Skeletal muscle tissue (tissue), 4 donors: Measurements from ENCODE around the gene OR2D2. TPM values are rescaled to one million over a fixed set of nuclear protein-coding genes. Genes with fewer than 3 reads are reported as not detected.

Experiments
- H3K27ac ChIP-seq: one replicate; pipeline ENCODE4 v1.7.0; 2013; ENCODE audit warnings: mild to moderate bottlenecking, low read depth, low read length, inconsistent platforms
- H3K27me3 ChIP-seq, 3 donors: one replicate each; pipeline ENCODE4 v1.7.0; 2013; ENCODE audit warnings: low read length in 3 of 3; ENCODE audit not compliant: control insufficient read depth in 3 of 3, insufficient read depth in 3 of 3
- H3K36me3 ChIP-seq, 3 donors: one replicate each; pipeline ENCODE4 v1.7.0; 2013; ENCODE audit warnings: low read length in 3 of 3; ENCODE audit not compliant: control insufficient read depth in 3 of 3, insufficient read depth in 3 of 3
- H3K4me1 ChIP-seq, 3 donors: one replicate each; pipeline ENCODE4 v1.7.0; 2013; ENCODE audit warnings: low read length in 3 of 3, mild to moderate bottlenecking in 3 of 3; ENCODE audit not compliant: control insufficient read depth in 3 of 3, insufficient read depth in 3 of 3
- H3K4me3 ChIP-seq, 3 donors: one replicate each; pipeline ENCODE4 v1.7.0; 2013; ENCODE audit warnings: low read length in 3 of 3
- H3K9ac ChIP-seq, 3 donors: one replicate each; pipeline ENCODE4 v1.7.0; 2013; ENCODE audit warnings: low read length in 3 of 3, mild to moderate bottlenecking in 3 of 3, moderate library complexity in 2 of 3, low read depth in 1 of 3
- H3K9me3 ChIP-seq, 3 donors: one replicate each; pipeline ENCODE4 v1.7.0; 2013; ENCODE audit warnings: low read length in 3 of 3; ENCODE audit not compliant: control insufficient read depth in 3 of 3
- total RNA-seq: library from RNA; depleted of rRNA; stranded (reverse); fragments of >200 nt; gene quantifications from one replicate; pipeline ENCODE4 v1.2.3, GENCODE V29; 2014
- donor health status: Osteomylitis.

OR2D2 gene, protein sequence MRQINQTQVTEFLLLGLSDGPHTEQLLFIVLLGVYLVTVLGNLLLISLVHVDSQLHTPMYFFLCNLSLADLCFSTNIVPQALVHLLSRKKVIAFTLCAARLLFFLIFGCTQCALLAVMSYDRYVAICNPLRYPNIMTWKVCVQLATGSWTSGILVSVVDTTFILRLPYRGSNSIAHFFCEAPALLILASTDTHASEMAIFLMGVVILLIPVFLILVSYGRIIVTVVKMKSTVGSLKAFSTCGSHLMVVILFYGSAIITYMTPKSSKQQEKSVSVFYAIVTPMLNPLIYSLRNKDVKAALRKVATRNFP
- not detected for total RNA-seq

DNA sequence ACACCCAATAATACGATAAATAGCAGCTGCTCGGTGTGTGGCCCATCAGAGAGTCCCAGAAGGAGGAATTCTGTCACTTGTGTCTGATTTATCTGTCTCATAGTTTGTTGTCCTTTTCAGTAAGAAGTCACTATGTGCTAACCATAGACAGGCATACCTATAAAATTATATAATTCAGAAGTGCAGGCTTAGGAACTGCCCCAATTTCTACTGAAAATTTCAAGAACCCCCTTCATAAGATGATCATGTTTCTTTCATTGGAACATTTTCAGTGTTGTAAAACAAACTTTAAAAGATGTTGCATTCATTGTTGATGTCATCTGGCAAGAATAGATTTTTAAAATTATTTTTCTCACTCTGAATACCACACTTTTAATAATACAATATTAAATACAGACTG, at the start of gene OR2D2:
OR2D2 (minus strand) TSS at position 101 of the 400 bp plus-strand sequence; CDS start at position 101, 0 bp downstream.
- H3K9me3 ChIP-seq = no peaks in the 10 kb centered on the region
- H3K4me3 ChIP-seq = no peak within 1 kb of the TSS
- H3K36me3 ChIP-seq = no peaks in the 10 kb centered on the region
- H3K27ac ChIP-seq = no peak within 1 kb of the TSS
- H3K4me1 ChIP-seq = no peaks in the 10 kb centered on the region
- no peak within 1 kb of the TSS for H3K9ac ChIP-seq
- no peaks in the 10 kb centered on the region for H3K27me3 ChIP-seq

DNA sequence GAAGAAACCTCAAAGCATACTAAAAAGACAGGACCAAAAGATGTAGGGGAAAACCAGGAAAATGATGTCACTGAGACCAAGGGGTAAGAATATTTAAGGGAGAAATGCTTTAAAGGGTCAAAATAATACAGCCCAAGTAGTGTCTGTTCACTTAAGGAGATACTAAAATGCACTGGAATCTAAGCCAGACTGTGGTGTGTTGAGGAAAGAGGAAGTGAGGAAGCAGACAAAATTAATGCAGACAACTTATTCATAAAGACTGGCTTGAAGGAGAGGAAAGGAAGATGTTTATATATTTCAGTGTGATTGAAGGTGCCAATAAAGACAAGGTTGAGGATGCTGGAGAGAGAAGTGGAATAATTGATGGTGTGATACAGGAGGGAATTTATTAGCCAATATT, 49.7 kb upstream of the OR2D2 start:
- Histone ChIP-seq H3K36me3 (no peaks in the 10 kb centered on the region), H3K9me3 (no peaks in the 10 kb centered on the region), H3K9ac (no peak overlapping the region), H3K4me3 (no peak overlapping the region), H3K27ac (no peak overlapping the region), H3K4me1 (no peaks in the 10 kb centered on the region), H3K27me3 (no peaks in the 10 kb centered on the region)

DNA sequence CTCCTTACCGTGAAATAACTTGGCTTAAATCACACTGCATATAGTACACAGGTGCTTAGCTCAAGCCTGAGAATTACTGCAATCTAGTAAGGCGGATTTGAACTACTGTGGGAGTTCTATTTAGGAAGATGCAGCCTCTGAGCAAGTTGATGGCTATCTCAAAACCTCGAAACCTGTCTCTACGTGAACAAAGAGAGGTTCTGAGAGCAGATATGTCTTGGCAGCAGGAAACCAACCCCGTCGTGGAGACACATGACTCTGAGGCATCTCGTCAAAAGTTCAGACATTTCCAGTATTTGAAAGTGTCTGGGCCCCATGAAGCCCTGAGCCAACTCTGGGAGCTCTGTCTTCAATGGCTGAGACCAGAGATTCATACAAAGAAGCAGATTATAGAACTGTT, 39.8 kb upstream of the OR2D2 start:
- H3K9ac ChIP-seq = no peak overlapping the region
- H3K27me3 ChIP-seq = peaks cover 0 to 5% (median 0%) of the 10 kb centered on the region in 3 donors
- H3K4me3 ChIP-seq = no peak overlapping the region
- H3K36me3 ChIP-seq = no peaks in the 10 kb centered on the region
- H3K27ac ChIP-seq = no peak overlapping the region
- no peaks in the 10 kb centered on the region for H3K9me3 ChIP-seq
- H3K4me1 ChIP-seq = peaks cover 3 to 5% (median 3%) of the 10 kb centered on the region in 3 donors

DNA sequence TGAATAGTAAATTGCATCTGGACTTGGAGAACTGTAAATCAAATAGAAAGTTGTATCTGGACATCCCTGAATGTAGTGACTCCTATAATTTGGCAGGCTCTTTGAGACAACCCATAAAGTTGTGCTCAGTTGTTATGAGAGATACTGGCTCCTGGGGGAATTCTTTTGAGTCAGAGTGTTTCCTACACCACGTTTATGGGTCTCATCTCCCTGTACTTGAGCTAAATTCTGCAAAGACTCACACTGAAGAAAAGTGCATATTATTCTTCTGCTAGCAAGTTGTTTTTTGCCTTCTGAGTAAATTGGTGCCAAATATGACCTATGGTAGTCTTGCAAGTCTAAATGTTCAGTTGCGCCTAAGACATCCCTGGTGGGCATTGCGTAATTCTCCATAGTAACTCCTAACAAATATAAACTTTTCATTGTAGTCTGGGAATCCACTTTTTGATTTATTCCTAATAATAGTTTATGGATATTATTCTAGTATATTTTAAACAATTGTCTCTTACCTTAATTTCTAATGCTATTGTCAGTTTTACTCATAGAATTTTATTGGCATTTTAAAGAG, 38.9 kb upstream of the OR2D2 start:
- H3K9me3 ChIP-seq = no peaks in the 10 kb centered on the region
- H3K27me3 ChIP-seq = peaks cover 0 to 5% (median 0%) of the 10 kb centered on the region in 3 donors
- peaks cover 5 to 14% (median 7%) of the 10 kb centered on the region in 3 donors for H3K4me1 ChIP-seq
- H3K4me3 ChIP-seq = no peak overlapping the region
- no peak overlapping the region for H3K27ac ChIP-seq
- no peak overlapping the region for H3K9ac ChIP-seq
- no peaks in the 10 kb centered on the region for H3K36me3 ChIP-seq

DNA sequence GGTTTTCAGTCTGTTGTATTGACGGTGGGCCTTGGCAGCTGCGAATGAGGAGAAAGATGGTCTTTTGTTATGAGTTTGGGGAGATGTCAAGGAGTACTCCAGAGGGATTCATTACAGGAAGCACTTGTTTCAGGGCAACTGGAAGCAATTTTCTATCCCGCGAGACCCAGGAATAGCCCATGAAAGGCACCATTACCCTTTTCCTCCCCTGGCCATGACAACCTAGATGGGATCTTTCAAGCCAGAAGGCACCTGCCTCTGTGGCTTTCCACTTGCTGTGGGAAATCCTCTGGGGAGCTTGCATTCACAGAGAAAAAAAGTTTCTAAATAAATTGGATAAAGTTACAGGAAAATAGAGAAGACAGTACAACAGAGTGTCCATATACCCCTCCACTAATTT, 36.6 kb upstream of the OR2D2 start:
- Histone ChIP-seq H3K9ac (no peak overlapping the region), H3K4me3 (no peak overlapping the region), H3K4me1 (peaks cover 5 to 15% (median 7%) of the 10 kb centered on the region in 3 donors)

DNA sequence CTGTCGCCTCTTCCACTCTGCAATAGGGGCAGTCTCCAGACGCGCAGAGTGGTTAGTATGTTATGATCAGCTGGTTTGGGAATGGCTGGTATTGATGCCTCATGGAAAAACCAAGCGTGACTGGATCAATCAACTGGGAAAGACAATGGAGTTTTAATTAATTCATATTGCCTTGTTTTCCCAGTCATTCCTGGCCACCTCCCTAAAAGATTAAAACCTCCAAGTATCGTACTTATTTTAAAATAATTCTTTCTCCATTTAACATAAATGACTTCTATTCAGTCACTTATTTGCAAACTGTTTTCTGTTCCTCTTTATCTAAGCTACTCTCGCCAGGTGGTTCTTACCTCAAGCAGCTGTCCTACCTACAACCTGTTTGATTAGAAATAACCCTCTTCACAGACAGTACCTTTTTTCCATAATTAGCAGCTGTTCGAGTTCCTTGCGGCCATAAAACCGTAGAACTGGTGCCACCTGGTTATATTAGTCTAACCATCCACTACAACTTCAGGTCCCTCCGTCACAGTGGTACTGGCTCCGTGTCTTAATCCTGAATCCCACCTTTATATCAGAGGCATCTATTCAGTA, 34.8 kb upstream of the OR2D2 start:
- peak overlapping the region; percentile 72 to 81 (median 76) for H3K4me3 ChIP-seq
- H3K36me3 ChIP-seq = no peaks in the 10 kb centered on the region
- H3K9ac ChIP-seq = peak overlapping the region in 2 of 3 donors; percentile 45 to 73

More for the DNA sequence above, 36.6 kb upstream of the OR2D2 start:
- Histone ChIP-seq H3K27ac (no peak overlapping the region), H3K36me3 (no peaks in the 10 kb centered on the region), H3K9me3 (no peaks in the 10 kb centered on the region), H3K27me3 (peaks cover 0 to 5% (median 2%) of the 10 kb centered on the region in 3 donors)

DNA sequence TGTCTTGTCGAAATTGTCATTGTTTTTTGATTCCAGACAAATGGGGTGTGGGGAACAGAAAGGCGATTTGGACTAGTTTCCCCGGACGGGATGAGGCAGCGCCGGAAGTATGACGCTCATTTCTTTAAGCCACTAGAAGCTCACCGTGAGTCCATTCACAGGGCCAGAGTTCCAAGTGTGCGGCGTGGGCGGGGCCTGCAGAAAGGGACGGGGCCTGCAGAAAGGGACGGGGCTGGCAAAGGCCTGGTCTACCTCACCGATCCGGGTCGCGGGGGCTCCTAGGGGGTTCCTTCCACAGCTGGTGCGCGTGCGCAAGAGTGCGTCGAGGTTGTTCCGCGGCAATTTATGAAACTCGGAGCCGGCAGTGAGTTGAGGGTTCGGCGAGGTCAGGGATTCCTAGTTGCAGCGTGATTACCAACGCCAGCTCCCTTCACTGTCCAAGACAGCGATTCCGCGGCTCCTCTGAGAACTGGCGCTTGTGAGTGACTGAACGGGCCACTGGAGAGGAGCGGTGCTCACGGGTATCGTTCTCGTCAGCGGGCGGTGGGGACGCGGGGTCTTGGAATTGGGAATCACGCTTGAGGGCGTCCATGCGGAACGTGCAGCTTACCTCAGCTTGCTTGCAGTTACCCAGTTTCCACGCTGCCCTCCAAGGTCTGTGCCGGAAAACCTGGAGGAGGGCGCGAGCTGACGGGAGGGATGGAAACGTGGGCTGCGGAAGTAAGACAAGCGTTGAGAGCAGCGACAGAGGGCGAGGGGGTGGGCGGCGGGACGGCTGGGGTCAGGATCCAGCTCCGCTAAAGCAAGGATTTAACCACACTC, 34.1 kb upstream of the OR2D2 start, which contains the start of gene ZNF215:
ZNF215 (plus strand) TSS at position 219 of the 822 bp plus-strand sequence. CDS start 5,847 bp downstream, outside the sequence.
- Histone ChIP-seq H3K27ac (peak within 1 kb of the TSS; percentile 33), H3K4me3 (peak within 1 kb of the TSS; percentile 72 to 81 (median 76)), H3K27me3 (peaks cover 0 to 5% (median 2%) of the 10 kb centered on the region in 3 donors), H3K9ac (peak within 1 kb of the TSS; percentile 45 to 73 (median 71)), H3K9me3 (no peaks in the 10 kb centered on the region), H3K36me3 (no peaks in the 10 kb centered on the region), H3K4me1 (peaks cover 5 to 15% (median 7%) of the 10 kb centered on the region in 3 donors)

More for the DNA sequence above, 34.8 kb upstream of the OR2D2 start:
- Histone ChIP-seq H3K4me1 (peaks cover 5 to 15% (median 7%) of the 10 kb centered on the region in 3 donors), H3K27me3 (peaks cover 0 to 5% (median 2%) of the 10 kb centered on the region in 3 donors), H3K27ac (peak overlapping the region; percentile 33), H3K9me3 (no peaks in the 10 kb centered on the region)

DNA sequence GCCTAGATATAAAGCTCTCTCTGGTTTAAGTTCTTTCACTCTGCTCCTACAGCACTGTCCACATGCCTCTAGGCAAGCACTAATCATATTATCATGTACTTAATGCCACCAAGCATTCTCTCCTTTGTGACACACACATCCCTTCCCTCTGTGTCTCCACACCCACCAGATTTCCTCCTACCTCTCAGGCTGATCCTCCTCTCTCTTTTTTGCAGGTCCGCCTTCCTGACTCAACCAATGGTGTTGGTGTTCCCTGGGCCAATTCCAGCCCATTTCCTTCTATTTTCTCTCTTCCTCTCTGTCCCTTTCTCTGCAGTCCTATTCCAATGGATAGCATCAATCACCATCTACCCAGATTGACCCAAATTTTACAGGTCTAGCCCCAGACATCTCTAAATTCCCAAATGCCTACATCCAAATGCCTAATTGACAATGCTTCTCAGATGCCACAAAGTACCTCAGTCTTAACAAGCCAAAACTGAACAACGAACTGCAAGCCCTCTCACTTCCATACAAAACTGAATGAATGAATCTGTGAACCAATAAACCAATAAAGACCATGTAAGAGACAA, 33.4 kb upstream of the OR2D2 start:
- H3K27ac ChIP-seq = no peak overlapping the region
- H3K4me3 ChIP-seq = peak overlapping the region; percentile 72 to 81 (median 76)
- H3K9me3 ChIP-seq = no peaks in the 10 kb centered on the region
- H3K4me1 ChIP-seq = peaks cover 5 to 15% (median 7%) of the 10 kb centered on the region in 3 donors
- H3K36me3 ChIP-seq = no peaks in the 10 kb centered on the region
- H3K27me3 ChIP-seq = peaks cover 0 to 5% (median 2%) of the 10 kb centered on the region in 3 donors
- no peak overlapping the region for H3K9ac ChIP-seq

DNA sequence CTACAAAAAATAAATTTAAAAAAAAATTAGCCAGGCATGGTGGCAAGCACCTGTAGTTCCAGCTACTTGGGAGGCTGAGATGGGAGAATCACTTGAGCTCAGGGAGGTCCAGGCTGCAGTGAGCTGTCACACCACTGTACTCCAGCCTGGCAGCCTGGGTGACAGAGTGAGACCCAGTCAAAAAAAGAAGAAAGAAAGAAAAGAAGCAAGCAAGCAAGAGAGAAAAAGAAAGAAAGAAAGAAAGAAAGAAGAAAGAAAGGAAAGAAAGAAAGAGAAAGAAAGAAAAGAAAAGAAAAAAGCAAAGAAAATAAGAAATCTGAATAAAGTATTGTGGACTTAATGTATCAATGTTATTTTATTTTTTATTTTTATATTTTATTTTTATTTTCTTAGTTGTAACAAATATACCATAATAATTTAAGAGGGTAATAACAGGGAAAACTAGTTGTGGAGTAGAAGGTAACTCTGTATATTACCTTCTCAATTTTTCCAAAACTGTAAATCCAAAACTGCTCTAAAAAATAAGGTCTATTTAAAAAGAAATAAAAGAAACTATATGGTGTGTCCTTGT, 32.8 kb upstream of the OR2D2 start:
- Histone ChIP-seq H3K27ac (no peak overlapping the region), H3K36me3 (no peaks in the 10 kb centered on the region), H3K27me3 (peaks cover 0 to 5% (median 2%) of the 10 kb centered on the region in 3 donors), H3K9ac (no peak overlapping the region), H3K4me3 (no peak overlapping the region), H3K4me1 (peaks cover 5 to 15% (median 7%) of the 10 kb centered on the region in 3 donors), H3K9me3 (no peaks in the 10 kb centered on the region)
